OCI-LY1 (cell line): ENCODE results near the gene CARMIL1.

Experiments used
- CTCF ChIP-seq: fragments of 200-600 bp; sonication (generic), shearing (Covaris generic); IDR thresholded peaks from 2 replicates; pipeline ENCODE4 v1.5.1; 2017; ENCODE audit warnings: mild to moderate bottlenecking, antibody characterized with exemption, low read length, moderate library complexity, mixed read lengths
- EZH2 ChIP-seq: fragments of 200-600 bp; sonication (generic), shearing (Covaris generic); IDR thresholded peaks from 2 replicates; pipeline ENCODE4 v1.8.0; 2017; ENCODE audit warnings: borderline replicate concordance, mixed run types, mild to moderate bottlenecking, antibody characterized with exemption, low read length, moderate library complexity, mixed read lengths

GRCh38 chr6:25665455-25665854 lies 386.3 kb downstream of the CARMIL1 start:
- TF ChIP-seq EZH2 (no peak), CTCF (no peak)
